ENCODE data around the gene UGT1A6.

UGT1A6 gene

DNA sequence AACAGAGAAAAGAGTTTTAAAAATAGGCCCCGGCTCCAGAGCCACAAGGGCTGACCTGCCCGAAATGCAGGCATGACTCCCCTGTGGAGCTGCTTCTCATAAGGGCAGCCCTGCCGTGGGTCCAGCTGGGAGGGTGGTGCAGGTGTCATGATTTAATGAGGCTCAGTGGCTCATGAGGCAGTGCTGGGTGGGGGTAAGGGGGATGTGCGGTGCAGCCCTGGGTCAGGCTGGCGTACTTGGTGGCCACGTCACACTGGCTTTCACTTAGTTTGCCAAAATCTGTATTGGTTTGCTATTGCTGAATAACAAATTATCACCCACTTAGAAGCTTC lies 128.1 kb downstream of the UGT1A6 start:
- no peak for TF ChIP-seq ZBTB7A (IDR thresholded peaks at IDR 0.05; ENCODE audit: low read depth)
- TF ChIP-seq, protein P1, sequence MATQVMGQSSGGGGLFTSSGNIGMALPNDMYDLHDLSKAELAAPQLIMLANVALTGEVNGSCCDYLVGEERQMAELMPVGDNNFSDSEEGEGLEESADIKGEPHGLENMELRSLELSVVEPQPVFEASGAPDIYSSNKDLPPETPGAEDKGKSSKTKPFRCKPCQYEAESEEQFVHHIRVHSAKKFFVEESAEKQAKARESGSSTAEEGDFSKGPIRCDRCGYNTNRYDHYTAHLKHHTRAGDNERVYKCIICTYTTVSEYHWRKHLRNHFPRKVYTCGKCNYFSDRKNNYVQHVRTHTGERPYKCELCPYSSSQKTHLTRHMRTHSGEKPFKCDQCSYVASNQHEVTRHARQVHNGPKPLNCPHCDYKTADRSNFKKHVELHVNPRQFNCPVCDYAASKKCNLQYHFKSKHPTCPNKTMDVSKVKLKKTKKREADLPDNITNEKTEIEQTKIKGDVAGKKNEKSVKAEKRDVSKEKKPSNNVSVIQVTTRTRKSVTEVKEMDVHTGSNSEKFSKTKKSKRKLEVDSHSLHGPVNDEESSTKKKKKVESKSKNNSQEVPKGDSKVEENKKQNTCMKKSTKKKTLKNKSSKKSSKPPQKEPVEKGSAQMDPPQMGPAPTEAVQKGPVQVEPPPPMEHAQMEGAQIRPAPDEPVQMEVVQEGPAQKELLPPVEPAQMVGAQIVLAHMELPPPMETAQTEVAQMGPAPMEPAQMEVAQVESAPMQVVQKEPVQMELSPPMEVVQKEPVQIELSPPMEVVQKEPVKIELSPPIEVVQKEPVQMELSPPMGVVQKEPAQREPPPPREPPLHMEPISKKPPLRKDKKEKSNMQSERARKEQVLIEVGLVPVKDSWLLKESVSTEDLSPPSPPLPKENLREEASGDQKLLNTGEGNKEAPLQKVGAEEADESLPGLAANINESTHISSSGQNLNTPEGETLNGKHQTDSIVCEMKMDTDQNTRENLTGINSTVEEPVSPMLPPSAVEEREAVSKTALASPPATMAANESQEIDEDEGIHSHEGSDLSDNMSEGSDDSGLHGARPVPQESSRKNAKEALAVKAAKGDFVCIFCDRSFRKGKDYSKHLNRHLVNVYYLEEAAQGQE (IDR thresholded peaks at IDR 0.05; ENCODE audit: low read depth), result no peak
- TF ChIP-seq YY1 (IDR thresholded peaks at IDR 0.05; ENCODE audit: low read depth), result no peak
- no peak for TF ChIP-seq TCF12 (IDR thresholded peaks at IDR 0.05; ENCODE audit: low read depth)
- no peak for TF ChIP-seq NFIC (IDR thresholded peaks at IDR 0.05)
- TF ChIP-seq EP300 (IDR thresholded peaks at IDR 0.05; ENCODE audit: borderline replicate concordance), result no peak
- no peak for TF ChIP-seq CREB1 (IDR thresholded peaks at IDR 0.05; ENCODE audit: low read depth)
- TF ChIP-seq EGR1 (IDR thresholded peaks at IDR 0.05), result no peak
- TF ChIP-seq CEBPB (IDR thresholded peaks at IDR 0.05), result no peak
- TF ChIP-seq MAX (IDR thresholded peaks at IDR 0.05), result no peak

GRCh38 chr2:233821196-233821595 lies 128.5 kb downstream of the UGT1A6 start:
- TF ChIP-seq EGR1 (IDR thresholded peaks at IDR 0.05) (no peak), ZBTB7A (IDR thresholded peaks at IDR 0.05; ENCODE audit: low read depth) (no peak), FOXM1 (IDR thresholded peaks at IDR 0.05; ENCODE audit: borderline replicate concordance, low read depth) (no peak), TAF1 (IDR thresholded peaks at IDR 0.05; ENCODE audit: low read depth) (no peak), YY1 (IDR thresholded peaks at IDR 0.05; ENCODE audit: low read depth) (no peak), CREB1 (IDR thresholded peaks at IDR 0.05; ENCODE audit: low read depth) (no peak), EP300 (IDR thresholded peaks at IDR 0.05; ENCODE audit: borderline replicate concordance) (no peak), TCF12 (IDR thresholded peaks at IDR 0.05; ENCODE audit: low read depth) (no peak), MAX (IDR thresholded peaks at IDR 0.05) (no peak), RAD21 (IDR thresholded peaks at IDR 0.05; ENCODE audit: low read depth) (no peak)

- no peak for TF ChIP-seq TAF1 (IDR thresholded peaks at IDR 0.05; ENCODE audit: low read depth)
- TF ChIP-seq CEBPB (IDR thresholded peaks at IDR 0.05), result no peak
- TF ChIP-seq, protein P1 (IDR thresholded peaks at IDR 0.05; ENCODE audit: low read depth), result no peak
- no peak for TF ChIP-seq EGR1 (IDR thresholded peaks at IDR 0.05)
- no peak for TF ChIP-seq ZBTB7A (IDR thresholded peaks at IDR 0.05; ENCODE audit: low read depth)
- no peak for TF ChIP-seq RAD21 (IDR thresholded peaks at IDR 0.05; ENCODE audit: low read depth)
- no peak for TF ChIP-seq NFIC (IDR thresholded peaks at IDR 0.05)
- no peak for TF ChIP-seq YY1 (IDR thresholded peaks at IDR 0.05; ENCODE audit: low read depth)
- TF ChIP-seq, protein P2, sequence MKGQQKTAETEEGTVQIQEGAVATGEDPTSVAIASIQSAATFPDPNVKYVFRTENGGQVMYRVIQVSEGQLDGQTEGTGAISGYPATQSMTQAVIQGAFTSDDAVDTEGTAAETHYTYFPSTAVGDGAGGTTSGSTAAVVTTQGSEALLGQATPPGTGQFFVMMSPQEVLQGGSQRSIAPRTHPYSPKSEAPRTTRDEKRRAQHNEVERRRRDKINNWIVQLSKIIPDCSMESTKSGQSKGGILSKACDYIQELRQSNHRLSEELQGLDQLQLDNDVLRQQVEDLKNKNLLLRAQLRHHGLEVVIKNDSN (IDR thresholded peaks at IDR 0.05), result no peak
- no peak for TF ChIP-seq MAX (IDR thresholded peaks at IDR 0.05)
- TF ChIP-seq TCF12 (IDR thresholded peaks at IDR 0.05; ENCODE audit: low read depth), result no peak
Measured at GRCh38 chr2:233821709-233822100, 129.0 kb downstream of the UGT1A6 start.

DNA sequence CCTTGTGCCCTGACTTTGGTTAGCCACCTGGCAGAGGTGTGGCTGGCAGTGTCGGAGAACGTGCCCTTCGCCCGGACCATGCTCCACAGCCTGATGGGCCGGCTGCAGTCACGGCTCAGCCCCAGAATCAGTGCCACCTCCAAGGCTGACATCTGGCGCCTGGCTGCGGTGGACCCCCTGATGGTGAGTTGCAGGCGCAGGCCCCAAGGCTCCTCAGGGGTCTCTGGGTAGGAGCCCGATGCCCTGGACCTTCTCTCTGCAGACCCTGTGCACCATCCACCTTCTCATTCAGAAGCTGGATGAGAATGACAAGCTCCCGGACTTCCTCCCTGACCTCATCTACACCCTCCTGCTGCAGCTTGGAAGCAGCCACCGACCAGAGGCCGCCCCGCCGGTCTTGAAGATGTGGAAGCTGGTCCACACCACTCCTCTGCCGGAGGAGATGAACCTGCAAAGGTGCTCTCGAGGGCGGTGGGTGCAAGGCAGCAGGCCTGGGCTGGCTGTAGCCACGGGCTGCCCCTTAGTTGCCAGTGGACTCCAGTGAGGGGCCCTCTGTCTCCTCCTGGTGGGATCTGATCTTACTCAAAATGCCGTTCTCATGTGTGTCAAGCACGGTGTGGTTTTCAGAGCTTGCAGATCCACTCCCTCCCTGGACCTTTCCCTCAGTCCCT lies 129.5 kb downstream of the UGT1A6 start:
- TF ChIP-seq TAF1 (IDR thresholded peaks at IDR 0.05; ENCODE audit: low read depth) (no peak), YY1 (IDR thresholded peaks at IDR 0.05; ENCODE audit: low read depth) (no peak), FOXM1 (IDR thresholded peaks at IDR 0.05; ENCODE audit: borderline replicate concordance, low read depth) (no peak), EGR1 (IDR thresholded peaks at IDR 0.05) (no peak)
